GM18907 (cell line): ENCODE measurements around the gene MED12L.
"Not testable (repeated sequence)": the region's sequence is repeated elsewhere in the genome, so short reads cannot be mapped to it uniquely, and the experiment has no call there.

ENCODE experiments used
- ATAC-seq: cut with Tn5 transposase; IDR thresholded peaks from one replicate; pipeline ENCODE4 v1.9.1; 2021; ENCODE audit warnings: mild to moderate bottlenecking, moderate library complexity; ENCODE audit not compliant: unreplicated experiment

MED12L gene

DNA sequence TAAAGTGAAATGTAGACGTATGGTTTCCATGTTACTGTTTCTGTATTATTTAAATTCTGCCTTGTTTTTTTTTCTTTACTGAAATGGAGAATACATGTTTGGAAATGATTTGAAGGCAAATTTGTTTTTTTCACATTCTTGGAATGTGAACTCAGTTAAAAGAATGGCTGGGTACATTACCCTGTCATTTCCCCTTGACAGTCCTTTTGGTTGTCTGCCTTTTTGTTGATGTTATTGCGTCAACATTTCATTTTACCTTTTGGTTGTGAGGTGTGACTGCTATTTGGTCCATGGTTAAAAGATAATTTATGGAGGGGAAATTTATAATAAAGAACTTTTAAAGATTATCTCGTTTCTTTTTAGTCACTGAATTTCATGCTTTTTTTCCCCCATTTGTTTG is 120.7 kb downstream of the MED12L start:
- no peak for ATAC-seq

- ATAC-seq = no peak
These were observed 124.2 kb downstream of the MED12L start for GRCh38 chr3:151209654-151210053.

DNA sequence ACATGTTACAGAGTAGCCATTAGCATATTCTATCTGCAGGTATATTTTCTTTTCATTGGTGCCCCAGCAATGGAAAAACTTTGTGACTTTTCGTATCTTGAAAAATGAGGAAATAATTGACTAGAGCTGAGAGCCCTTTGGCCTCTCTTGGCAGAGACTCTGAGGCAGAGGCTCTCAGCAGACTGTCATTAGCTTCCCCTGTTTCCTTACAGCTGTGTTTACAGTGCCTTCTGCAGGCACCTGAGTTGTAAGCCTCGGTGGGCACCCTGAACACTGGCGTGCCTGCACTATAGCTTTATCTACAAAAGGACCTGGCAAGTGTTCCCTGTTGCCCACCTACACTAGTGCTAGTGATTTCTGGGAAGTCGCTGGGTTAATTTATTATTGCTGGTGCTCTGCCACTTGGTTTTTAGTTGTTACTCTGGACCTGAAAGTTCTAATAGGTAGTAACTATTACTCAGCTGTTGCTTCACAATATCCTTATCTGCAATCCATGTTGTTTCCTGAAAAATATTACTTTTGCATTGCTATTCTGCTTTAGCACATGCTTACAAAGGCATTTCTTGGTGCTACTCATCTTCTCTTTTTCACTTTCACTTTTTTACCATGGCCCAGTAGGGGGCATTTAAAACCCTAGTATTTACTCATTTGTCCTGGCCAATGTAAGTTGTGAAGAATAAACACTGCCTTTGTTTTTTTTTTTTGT is 125.4 kb downstream of the MED12L start:
- ATAC-seq = peak; percentile 82

DNA sequence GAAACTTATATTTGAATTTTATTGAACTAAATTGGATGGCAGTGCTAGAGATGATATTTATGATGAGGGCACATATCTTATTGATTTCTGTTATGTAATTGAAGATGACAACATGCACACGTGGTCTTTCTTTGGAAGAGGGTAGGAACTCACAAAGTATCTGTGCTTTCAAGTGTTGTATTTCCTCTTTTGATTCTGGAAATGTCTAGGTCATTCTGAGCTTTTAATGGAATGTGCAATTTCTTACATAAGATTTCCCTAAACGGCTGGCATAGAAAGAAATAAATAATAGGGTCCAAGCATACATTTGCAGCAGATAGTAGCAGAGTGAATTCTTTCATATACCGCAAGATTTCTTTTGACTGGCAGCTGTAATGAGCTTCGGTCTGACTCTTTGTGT is 127.7 kb downstream of the MED12L start:
- ATAC-seq = no peak

GRCh38 chr3:151213881-151214280 is 128.4 kb downstream of the MED12L start:
- ATAC-seq = no peak

GRCh38 chr3:151214459-151214858 is 129.0 kb downstream of the MED12L start:
- ATAC-seq = no peak

DNA sequence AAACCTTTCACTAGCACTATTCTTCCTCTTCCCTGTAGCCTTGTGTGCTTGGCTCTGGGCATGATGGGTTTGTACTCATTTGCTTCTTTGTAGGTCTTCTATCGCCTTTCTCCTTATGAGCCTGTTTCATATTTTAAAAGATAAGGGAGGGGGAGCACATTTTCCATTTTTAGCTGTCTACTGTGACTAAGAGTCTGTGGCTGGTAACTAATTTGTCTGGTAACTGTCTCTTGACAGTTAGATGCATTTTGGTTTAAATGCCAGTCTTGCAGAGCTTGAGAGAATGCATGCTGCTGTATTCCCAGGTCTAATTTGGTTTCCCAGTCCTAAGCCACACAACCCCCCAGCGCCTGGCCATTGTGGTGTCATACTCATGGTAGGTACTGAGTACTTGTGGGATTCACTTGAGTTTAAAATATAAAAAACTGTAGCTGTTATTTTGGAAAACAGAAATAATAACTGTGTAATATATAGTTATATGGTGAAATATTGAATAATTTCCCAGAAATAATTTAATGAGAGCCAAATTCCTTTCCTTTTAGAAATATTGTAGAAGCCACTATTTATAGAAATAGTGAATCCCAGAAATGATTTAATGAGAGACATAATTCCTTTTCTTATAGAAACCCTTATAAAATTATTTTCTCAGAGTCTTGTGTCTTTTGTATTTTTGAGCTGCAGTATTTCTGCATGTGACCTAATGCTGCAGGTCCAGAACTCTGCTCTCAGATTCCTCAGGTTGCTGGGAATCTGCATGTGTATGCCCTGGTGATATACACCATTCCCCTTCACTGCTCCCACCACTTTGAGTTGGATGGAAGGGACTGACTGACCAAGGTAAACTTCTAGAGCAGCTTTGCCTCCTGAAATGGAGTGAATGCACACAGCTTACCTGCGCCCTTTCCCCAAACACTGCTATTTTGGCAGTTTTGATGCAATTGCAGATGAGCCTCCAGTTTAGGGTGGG is 131.5 kb downstream of the MED12L start:
- ATAC-seq = no peak

GRCh38 chr3:151218136-151218535 is 132.7 kb downstream of the MED12L start:
- ATAC-seq = no peak

GRCh38 chr3:151219056-151219455 is 133.6 kb downstream of the MED12L start:
- no peak for ATAC-seq

DNA sequence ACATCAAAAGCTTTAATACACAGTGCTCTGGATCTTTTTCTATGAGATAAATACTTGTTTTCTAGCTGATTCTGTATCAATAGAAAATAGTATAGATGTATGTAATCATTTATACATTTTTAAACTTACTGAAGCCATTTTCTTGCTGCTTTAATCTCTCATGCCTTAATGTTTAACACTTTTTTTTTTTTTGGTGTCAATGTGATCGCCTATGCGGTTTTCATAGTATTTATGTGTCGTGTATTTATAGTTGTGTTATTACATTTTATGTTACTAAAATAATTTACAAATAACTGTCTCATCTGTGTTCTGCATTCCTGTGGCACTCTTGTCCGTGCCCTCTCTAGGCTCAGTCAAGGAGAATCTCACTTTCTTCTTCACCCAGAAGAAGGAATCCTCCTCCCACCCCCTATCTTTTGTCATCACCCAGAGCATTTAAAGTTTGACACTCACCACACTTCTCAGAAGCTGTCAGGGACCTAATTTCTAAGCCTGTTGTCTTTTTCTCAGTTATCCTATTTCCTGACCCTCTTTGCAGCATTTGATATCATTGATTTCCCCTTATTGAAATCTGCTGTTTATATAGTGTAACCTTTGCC is 138.9 kb downstream of the MED12L start:
- no peak for ATAC-seq

- ATAC-seq = no peak
These were observed 139.8 kb downstream of the MED12L start for GRCh38 chr3:151225040-151225975.

- no peak for ATAC-seq
These were observed 140.7 kb downstream of the MED12L start for GRCh38 chr3:151226088-151226563.

DNA sequence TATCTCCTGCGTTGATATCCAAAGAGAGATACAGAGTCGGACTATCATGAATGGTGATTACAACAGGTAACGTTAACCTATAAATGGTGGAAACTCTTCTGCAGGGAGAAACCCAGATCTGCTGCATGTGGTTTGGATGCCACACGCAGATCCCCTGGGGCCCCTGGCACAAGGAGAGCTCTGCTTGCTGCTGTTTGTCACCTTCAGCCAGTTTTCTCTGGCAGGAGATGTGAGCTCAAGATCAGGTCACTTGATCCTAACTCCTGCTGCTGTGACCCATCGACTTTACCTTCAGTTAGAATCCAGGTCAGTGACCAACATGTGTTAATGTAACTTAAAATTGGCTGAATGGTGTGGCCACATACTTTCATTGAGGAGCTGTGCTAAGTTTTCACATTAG is 141.4 kb downstream of the MED12L start:
- no peak for ATAC-seq

DNA sequence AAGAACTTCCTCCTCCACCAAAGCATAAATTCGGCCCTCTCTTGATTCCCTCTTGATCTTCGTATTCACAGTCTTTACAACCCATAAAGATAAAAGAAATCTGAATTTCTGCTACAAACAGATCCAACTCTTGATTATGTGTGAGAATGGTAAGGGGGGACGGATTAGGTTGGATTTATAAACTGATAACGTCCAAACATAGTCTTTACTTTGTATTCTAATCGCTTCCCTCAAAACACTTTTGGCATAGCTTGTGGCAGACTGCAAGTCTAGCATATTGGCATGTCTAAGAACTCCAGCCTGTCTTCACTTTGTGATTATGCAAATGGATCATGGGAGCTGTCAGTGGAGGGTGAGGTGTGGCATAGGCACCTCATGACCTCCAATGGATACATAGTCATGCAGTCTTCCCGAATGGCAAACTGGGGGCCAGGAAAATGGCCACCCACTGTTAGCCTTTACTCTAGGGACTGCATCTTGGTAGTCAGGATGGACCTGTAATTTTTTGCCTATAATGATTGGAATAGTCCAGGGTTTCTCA is 141.9 kb downstream of the MED12L start:
- peak; percentile 51 for ATAC-seq

DNA sequence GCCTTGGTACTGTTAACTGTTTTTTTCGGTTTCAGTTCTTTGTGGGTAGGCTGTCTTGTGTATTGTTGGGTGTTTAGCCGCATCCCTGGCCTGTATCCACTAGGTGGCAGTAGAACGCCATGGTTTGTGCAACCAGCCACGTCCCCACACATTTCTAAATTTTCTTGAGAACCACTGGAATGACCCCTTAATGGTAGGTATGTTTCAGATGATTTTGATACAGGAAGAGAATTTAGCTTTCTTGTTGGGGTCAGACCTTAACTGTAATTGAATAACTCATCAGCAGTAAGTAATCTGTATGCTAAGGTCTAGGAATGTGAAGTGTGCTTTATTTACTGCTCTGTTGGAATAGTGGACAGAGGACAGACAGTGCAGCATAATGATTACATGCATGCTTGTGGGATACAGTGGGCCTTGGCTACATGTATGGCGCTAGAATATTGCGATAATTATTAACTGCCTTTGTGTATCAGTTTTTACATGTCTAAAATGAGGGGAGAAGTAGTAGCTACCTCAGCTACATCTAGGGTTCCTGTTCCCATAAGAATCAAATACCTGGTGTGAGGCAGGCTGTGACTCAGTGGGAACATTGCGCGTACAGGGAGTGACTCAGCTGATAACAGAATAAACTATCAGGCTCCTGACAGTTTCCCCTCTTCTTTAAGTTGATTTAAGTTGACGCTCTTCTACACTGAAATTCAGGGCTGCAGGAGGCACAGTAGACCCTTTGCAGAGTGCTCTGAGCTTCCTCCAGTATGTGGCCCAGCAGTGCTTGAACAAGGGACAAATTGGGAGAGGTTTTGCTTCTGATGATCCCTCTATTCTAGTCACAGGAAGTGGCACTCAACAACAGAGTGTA is 142.6 kb downstream of the MED12L start:
- ATAC-seq = peak; percentile 87

DNA sequence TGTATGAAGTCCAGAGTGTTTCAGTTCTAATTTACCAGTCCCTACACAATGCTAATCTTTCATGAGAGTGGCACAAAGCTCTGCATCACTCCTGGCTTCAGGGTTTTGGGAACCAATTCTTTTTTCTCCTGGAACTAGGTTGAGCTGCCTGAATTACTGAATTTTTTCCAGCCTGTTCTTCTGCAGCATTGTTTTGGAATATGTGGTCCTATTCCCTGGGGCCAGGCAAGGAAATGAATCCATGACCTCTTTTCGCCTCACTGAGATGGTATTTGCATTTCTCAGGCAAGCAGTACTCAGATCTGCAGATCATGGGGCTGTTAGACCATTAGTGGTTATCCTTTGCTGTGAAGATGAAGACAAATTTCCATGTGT is 143.2 kb downstream of the MED12L start:
- ATAC-seq = peak; percentile 34

DNA sequence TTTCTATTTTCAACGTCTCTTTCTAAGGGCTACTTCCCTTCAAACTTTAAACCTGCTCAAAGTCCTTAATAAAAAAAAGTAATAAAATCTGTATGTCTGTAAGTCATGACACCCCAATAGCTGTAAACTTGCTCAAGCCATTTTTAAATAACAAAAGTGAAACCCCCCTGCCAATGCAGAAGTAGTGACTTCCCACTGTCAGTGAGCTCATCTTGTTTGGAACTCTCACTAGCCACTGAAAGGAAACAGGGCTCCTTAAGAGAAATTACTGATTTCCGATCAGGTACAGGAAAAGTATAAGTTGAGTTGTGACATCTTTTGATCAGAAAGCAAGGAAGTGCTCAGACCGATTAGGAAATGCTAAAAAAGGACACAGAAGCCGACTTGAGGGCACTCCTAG is 145.2 kb downstream of the MED12L start:
- ATAC-seq = peak; percentile 39

GRCh38 chr3:151232403-151232802 is 146.9 kb downstream of the MED12L start:
- ATAC-seq = not testable (repeated sequence)

DNA sequence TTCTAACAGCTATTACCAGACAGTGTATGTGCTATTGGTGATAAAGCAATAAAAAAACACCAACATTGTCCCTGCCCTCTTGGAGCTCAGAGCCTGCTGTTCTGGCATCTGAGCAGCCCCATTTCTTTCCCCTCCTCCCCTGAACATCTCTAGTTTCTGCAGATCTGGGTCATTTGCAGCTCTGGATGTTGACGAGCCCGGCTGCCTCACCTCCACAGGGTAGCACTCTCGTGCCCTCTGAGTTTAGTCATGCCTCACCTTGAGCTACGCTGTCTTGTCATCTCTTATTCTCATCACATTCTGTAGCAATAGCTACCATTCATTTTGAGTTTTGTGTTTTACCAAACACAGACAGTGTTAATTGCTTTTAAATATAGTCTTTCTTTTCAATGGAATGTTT is 147.5 kb downstream of the MED12L start:
- no peak for ATAC-seq
